Measurements from ENCODE around the gene MUC15. TPM values are rescaled to one million over a fixed set of nuclear protein-coding genes. Genes with fewer than 3 reads are reported as not detected.

Gene MUC15
- total RNA-seq, 1 donor from 2014 or later = not detected

DNA sequence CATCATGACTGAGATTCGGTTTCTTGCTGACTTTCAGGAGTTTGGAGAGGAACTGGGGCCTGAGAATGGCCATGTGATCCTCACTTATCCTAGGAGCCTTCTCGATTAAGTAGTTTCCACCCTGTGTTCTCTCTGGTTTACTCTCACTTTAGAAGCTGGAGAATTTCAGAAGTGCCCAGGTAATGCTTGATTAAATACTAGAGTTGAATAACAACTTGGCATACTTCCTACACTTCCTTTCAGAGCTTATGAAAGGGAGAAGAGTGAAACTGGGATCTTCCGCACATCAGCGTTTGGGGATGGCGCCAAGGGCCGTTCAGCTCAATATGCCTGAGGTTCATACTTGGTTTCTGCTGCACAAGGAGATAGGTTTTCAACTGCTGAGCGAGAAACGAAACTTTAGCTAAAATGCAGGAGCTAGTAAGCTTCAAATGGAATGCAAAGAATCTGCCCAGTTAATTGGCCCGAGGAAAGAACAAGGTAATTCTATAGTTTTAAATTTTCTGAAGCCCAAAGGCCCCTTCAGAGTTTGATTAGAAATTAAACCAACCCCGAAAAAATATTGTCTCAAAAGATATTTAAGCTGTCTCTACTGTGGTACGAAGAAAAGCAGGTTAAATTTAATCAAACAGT lies 823 bp upstream of the MUC15 start:
- peaks cover 34% of the 10 kb centered on the region for H3K27me3 Mint-ChIP-seq (ENCODE audit: unreplicated experiment)
- H3K9me3 Mint-ChIP-seq (ENCODE audit: unreplicated experiment) = no peaks in the 10 kb centered on the region
- TF ChIP-seq, protein P1, sequence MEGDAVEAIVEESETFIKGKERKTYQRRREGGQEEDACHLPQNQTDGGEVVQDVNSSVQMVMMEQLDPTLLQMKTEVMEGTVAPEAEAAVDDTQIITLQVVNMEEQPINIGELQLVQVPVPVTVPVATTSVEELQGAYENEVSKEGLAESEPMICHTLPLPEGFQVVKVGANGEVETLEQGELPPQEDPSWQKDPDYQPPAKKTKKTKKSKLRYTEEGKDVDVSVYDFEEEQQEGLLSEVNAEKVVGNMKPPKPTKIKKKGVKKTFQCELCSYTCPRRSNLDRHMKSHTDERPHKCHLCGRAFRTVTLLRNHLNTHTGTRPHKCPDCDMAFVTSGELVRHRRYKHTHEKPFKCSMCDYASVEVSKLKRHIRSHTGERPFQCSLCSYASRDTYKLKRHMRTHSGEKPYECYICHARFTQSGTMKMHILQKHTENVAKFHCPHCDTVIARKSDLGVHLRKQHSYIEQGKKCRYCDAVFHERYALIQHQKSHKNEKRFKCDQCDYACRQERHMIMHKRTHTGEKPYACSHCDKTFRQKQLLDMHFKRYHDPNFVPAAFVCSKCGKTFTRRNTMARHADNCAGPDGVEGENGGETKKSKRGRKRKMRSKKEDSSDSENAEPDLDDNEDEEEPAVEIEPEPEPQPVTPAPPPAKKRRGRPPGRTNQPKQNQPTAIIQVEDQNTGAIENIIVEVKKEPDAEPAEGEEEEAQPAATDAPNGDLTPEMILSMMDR (IDR thresholded peaks at IDR 0.05) = no peak
- H3K4me1 Mint-ChIP-seq (ENCODE audit: unreplicated experiment) = peaks cover 4% of the 10 kb centered on the region
- no peak for DNase-seq (ENCODE audit: extremely low spot score, unreplicated experiment)
- no peak overlapping the region for H3K27ac Mint-ChIP-seq (ENCODE audit: unreplicated experiment)
- H3K36me3 Mint-ChIP-seq (ENCODE audit: unreplicated experiment) = no peaks in the 10 kb centered on the region
- H3K4me3 Mint-ChIP-seq (ENCODE audit: unreplicated experiment) = no peak overlapping the region

DNA sequence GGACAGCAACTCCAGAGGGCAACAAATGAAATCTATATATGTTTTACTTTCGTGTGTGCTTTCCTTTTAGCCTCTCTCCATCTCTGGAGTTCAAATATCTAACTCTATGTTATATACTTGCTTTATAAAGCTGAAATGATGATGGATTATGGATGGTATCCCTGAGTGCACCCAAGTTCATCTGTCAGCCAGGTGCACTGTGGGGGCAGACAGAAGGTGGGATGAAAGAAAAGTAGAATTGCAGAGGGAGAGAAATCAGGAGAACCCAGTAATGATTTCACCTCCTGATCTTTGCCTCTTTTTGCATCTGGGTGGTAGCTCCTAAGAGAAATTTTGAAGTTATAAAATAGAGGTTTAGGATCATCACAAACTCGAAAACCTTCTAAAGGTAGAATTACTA lies 2.4 kb downstream of the MUC15 start:
- DNase-seq (ENCODE audit: extremely low spot score, unreplicated experiment) = no peak
- H3K9me3 Mint-ChIP-seq (ENCODE audit: unreplicated experiment) = no peaks in the 10 kb centered on the region
- no peak overlapping the region for H3K27ac Mint-ChIP-seq (ENCODE audit: unreplicated experiment)
- H3K4me3 Mint-ChIP-seq (ENCODE audit: unreplicated experiment) = no peak overlapping the region
- peaks cover 51% of the 10 kb centered on the region for H3K27me3 Mint-ChIP-seq (ENCODE audit: unreplicated experiment)
- TF ChIP-seq, protein P1 (IDR thresholded peaks at IDR 0.05) = no peak
- H3K36me3 Mint-ChIP-seq (ENCODE audit: unreplicated experiment) = no peaks in the 10 kb centered on the region
- peaks cover 4% of the 10 kb centered on the region for H3K4me1 Mint-ChIP-seq (ENCODE audit: unreplicated experiment)

DNA sequence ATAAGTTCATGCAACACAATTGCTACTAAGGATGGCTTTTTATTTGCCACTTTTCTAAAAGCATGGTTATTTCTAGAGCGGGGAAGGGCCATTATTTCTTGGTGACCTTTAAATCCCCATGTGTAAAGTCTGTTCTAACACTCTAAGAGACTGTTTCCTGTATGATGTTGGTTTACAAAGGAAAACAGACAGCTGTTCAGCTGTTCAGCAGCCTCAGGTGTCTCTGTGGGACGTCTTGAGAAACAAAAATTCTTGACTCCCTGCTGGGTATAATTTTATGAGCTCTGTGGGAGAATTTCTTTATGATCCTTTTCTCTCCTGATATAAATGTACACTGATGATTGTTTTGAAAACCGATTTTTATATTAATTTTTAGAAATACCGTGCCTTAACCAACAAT lies 13.9 kb downstream of the MUC15 start:
- Mint-ChIP-seq H3K36me3 (ENCODE audit: unreplicated experiment) (no peaks in the 10 kb centered on the region), H3K9me3 (ENCODE audit: unreplicated experiment) (no peaks in the 10 kb centered on the region), H3K4me3 (ENCODE audit: unreplicated experiment) (no peak overlapping the region), H3K4me1 (ENCODE audit: unreplicated experiment) (peaks cover 13% of the 10 kb centered on the region), H3K27me3 (ENCODE audit: unreplicated experiment) (peaks cover 22% of the 10 kb centered on the region), H3K27ac (ENCODE audit: unreplicated experiment) (no peak overlapping the region)
- TF ChIP-seq, protein P1 (IDR thresholded peaks at IDR 0.05) = no peak
- no peak for DNase-seq (ENCODE audit: extremely low spot score, unreplicated experiment)

DNA sequence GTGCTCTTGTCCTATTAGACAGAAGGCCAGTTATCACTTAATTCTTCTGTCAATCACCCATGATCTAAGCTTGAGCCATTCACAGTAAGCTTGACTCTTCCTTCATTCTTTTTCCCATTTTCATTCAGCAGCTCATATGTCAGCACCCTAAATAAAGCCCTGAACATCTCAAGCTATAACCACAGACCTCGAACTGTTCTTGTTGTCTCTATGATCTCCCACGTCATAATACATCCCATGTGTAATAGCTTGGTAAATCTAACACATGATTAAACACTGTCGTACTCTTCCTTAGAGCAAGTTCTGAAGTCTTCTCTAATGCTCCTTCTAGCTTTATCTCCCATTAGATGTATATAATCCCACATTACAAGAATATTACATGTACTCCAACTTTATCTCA lies 14.4 kb downstream of the MUC15 start:
- TF ChIP-seq, protein P1 (IDR thresholded peaks at IDR 0.05) = no peak
- Mint-ChIP-seq H3K27me3 (ENCODE audit: unreplicated experiment) (peaks cover 27% of the 10 kb centered on the region), H3K4me1 (ENCODE audit: unreplicated experiment) (peaks cover 13% of the 10 kb centered on the region), H3K4me3 (ENCODE audit: unreplicated experiment) (no peak overlapping the region), H3K9me3 (ENCODE audit: unreplicated experiment) (no peaks in the 10 kb centered on the region), H3K36me3 (ENCODE audit: unreplicated experiment) (no peaks in the 10 kb centered on the region), H3K27ac (ENCODE audit: unreplicated experiment) (no peak overlapping the region)
- no peak for DNase-seq (ENCODE audit: extremely low spot score, unreplicated experiment)

DNA sequence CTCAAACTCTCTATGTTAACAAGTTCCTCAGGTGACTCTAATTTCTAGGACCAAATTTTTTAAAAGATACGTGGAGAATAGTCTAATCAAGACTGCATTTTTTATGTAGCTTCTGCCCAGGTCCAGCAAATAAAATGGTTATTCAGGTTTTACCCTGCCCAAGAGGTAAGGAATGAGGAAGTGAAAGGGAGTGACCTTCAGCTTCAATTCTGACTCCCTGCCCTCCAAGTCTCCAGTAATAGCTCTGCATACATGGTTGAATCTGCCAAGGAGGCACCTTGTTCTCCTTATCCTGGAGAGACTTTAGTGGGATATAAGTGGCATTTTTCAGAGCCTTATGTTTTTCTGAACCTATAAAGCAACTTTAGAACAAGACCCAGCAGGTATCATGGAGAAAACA lies 15.5 kb downstream of the MUC15 start:
- TF ChIP-seq, protein P1 (IDR thresholded peaks at IDR 0.05) = no peak
- Mint-ChIP-seq H3K9me3 (ENCODE audit: unreplicated experiment) (no peaks in the 10 kb centered on the region), H3K27me3 (ENCODE audit: unreplicated experiment) (peaks cover 37% of the 10 kb centered on the region), H3K4me3 (ENCODE audit: unreplicated experiment) (no peak overlapping the region), H3K36me3 (ENCODE audit: unreplicated experiment) (no peaks in the 10 kb centered on the region), H3K4me1 (ENCODE audit: unreplicated experiment) (peaks cover 13% of the 10 kb centered on the region), H3K27ac (ENCODE audit: unreplicated experiment) (no peak overlapping the region)
- no peak for DNase-seq (ENCODE audit: extremely low spot score, unreplicated experiment)
